K562 (cell line): Measurements from ENCODE around the gene PEBP1. TPM values are rescaled to one million over a fixed set of nuclear protein-coding genes. Genes with fewer than 3 reads are reported as not detected.
A peak's percentile ranks its signal among the peaks of the same experiment; 100 is the strongest.

Experiments used
- CHD4 ChIP-seq: fragments of 200-600 bp; sonication (generic); IDR thresholded peaks from 3 replicates; pipeline ENCODE4 v1.6.1; 2012; ENCODE audit warnings: low read depth, mild to moderate bottlenecking, mixed read lengths, low read length, inconsistent platforms; ENCODE audit not compliant: insufficient read depth, insufficient replicate concordance, poor library complexity, severe bottlenecking
- DPF2 ChIP-seq: fragments of 450-650 bp; IDR thresholded peaks from 2 replicates; pipeline ENCODE4 v1.6.1; 2016
- HNRNPLL ChIP-seq: fragments of 200-400 bp; formaldehyde crosslinking; IDR thresholded peaks from 2 replicates; pipeline ENCODE4 v1.6.1; 2017; ENCODE audit warnings: low read length, low read depth, mild to moderate bottlenecking; ENCODE audit not compliant: poor library complexity, severe bottlenecking
- KLF13 ChIP-seq: fragments of 450-650 bp; IDR thresholded peaks from 2 replicates; pipeline ENCODE4 v1.6.1; 2016; ENCODE audit warnings: missing genetic modification characterization, low read depth, mild to moderate bottlenecking, missing compliant biosample characterization, moderate library complexity, borderline replicate concordance
- MAFF ChIP-seq: IDR thresholded peaks from 2 replicates; pipeline ENCODE4 v1.6.1; 2012; ENCODE audit warnings: low read length, improper control_type of control experiment
- NR2C2 ChIP-seq, 2 experiments: fragments of 200-800 bp in 1 of 2; sonication (Bioruptor generic) in 1 of 2; sonication (generic) in 1 of 2; formaldehyde crosslinking in 1 of 2; IDR thresholded peaks; 2 replicates each; pipeline versions ENCODE4 v1.6.1 to v1.8.0; 2016 to 2022; ENCODE audit warnings: mild to moderate bottlenecking in 1 of 2, missing compliant biosample characterization in 1 of 2, missing genetic modification characterization in 1 of 2, missing genetic modification reagents in 1 of 2
- NRF1 ChIP-seq, 2 experiments: fragments of 450-650 bp; IDR thresholded peaks in 1 of 2; conservative IDR thresholded peaks in 1 of 2; 2 replicates each; pipeline ENCODE4 v1.6.1; 2014; ENCODE audit warnings: mild to moderate bottlenecking in 2 of 2
- PRMT5 ChIP-seq: sonication (generic); formaldehyde crosslinking; IDR thresholded peaks from 2 replicates; pipeline ENCODE4 v1.5.0; 2020; ENCODE audit warnings: missing genetic modification reagents
- TEAD4 ChIP-seq, 2 experiments: sonication (generic) in 1 of 2; formaldehyde crosslinking in 1 of 2; IDR thresholded peaks; 2 replicates each; pipeline versions ENCODE4 v1.6.1 to v1.8.0; 2012 to 2022; ENCODE audit warnings: borderline replicate concordance in 1 of 2, inconsistent platforms in 1 of 2, low read length in 1 of 2, mild to moderate bottlenecking in 1 of 2, missing genetic modification reagents in 1 of 2
- U2AF2 ChIP-seq: fragments of 200-400 bp; formaldehyde crosslinking; optimal IDR thresholded peaks from 2 replicates; pipeline ENCODE3; 2017; ENCODE audit warnings: low read depth, mild to moderate bottlenecking, low read length
- ZNF551 ChIP-seq: fragments of 250-450 bp; sonication (Bioruptor Pico); IDR thresholded peaks from 2 replicates; pipeline ENCODE4 v1.5.0; 2021; ENCODE audit warnings: mild to moderate bottlenecking, moderate library complexity
- polyA plus RNA-seq, 8 experiments: library from polyadenylated mRNA; depleted of rRNA in 4 of 8; stranded (reverse) in 5 of 8; unstranded in 3 of 8; fragments of >200 nt; fragmentation: Nextera tagmentation in 2 of 8; fragmentation: Illumina TruSeq in 1 of 8; extraction: Ambion mirVana in 2 of 8; extraction: Trizol in 1 of 8; gene quantifications; 2 replicates each; pipeline versions ENCODE4 v1.2.1 to v1.2.3, GENCODE V29; 2011 to 2014; ENCODE audit warnings: inconsistent platforms in 1 of 8, missing spikeins in 1 of 8
- total RNA-seq, 7 experiments: library from RNA; depleted of rRNA in 6 of 7; stranded (reverse); fragments of >200 nt in 6 of 7; fragmentation: Illumina TruSeq in 2 of 7; extraction: Trizol in 2 of 7; gene quantifications; 2 replicates each; pipeline versions ENCODE4 v1.2.1 to v1.2.3, GENCODE V29; 2011 to 2021; ENCODE audit warnings: low replicate concordance in 1 of 7
- TF ChIP-seq, protein P1 (sequence below): fragments of 450-650 bp; formaldehyde crosslinking; IDR thresholded peaks from 2 replicates; pipeline ENCODE4 v1.4.0; 2022; ENCODE audit warnings: missing genetic modification characterization
- TF ChIP-seq, protein P2 (sequence below): fragments of 450-650 bp; formaldehyde crosslinking; conservative IDR thresholded peaks from 2 replicates; pipeline ENCODE4 v1.4.0; 2022; ENCODE audit warnings: mild to moderate bottlenecking, missing genetic modification characterization
- TF ChIP-seq, protein P3 (sequence below): fragments of 450-650 bp; formaldehyde crosslinking; IDR thresholded peaks from 2 replicates; pipeline ENCODE4 v1.4.0; 2020; ENCODE audit warnings: mild to moderate bottlenecking
- TF ChIP-seq, protein P4 (sequence below): sonication (generic); formaldehyde crosslinking; IDR thresholded peaks from 2 replicates; pipeline ENCODE4 v1.8.0; 2022; ENCODE audit warnings: mild to moderate bottlenecking, missing genetic modification reagents
- TF ChIP-seq, protein P5 (sequence below), 2 experiments: fragments of 450-650 bp; conservative IDR thresholded peaks; 2 replicates each; pipeline ENCODE4 v1.6.1; 2017; ENCODE audit warnings: mild to moderate bottlenecking in 2 of 2, moderate library complexity in 2 of 2

The PEBP1 gene
- total and polyA plus RNA-seq, 9 of the 15 experiments (the other 6 are each of a cell fraction or from before 2014, with no cell fraction given) = 77.3 to 207 (median 153) TPM

DNA sequence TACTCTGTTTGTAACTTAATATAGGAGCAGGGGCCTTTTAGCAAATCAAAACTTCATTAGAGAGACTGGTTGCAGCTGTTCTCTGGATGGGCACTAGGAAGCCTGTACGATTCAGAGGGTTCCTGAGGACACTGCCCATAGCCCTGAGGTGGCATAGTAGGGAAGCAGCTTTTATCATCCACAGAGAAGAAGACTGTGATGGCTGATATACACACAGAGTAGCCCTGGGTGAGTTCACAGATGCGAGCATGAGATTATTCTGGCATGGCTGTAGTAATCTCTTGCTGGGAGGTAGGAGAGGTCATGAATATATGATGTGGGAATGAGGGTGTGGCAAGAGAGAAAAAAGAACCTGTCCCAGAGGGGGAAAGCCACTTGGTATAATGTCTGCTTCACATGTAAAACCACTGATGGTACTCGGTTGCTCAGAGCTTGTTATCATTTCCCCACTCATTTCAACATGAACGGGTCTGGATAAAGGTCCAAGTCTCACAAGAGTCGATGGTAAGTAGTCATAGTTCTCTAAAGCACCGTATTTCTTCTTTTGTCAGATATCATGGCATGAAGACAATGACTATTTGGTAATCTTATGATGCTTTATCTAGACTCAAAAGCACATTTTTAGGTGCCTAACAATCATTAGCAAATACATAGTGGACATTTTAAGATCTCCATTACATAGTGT, 52.0 kb downstream of the PEBP1 start (continued):
- TF ChIP-seq NR2C2 (CRISPR knock-in tag; IDR thresholded peaks at IDR 0.05) = no peak
- no peak for TF ChIP-seq NR2C2 (tag; IDR thresholded peaks at IDR 0.05)
- no peak for TF ChIP-seq KLF13 (tag)
- TF ChIP-seq, protein P1, sequence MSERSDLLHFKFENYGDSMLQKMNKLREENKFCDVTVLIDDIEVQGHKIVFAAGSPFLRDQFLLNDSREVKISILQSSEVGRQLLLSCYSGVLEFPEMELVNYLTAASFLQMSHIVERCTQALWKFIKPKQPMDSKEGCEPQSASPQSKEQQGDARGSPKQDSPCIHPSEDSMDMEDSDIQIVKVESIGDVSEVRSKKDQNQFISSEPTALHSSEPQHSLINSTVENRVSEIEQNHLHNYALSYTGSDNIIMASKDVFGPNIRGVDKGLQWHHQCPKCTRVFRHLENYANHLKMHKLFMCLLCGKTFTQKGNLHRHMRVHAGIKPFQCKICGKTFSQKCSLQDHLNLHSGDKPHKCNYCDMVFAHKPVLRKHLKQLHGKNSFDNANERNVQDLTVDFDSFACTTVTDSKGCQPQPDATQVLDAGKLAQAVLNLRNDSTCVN (CRISPR knock-in tag) = no peak
- peak; percentile 40; the same call in 1 of the 2 replicates for TF ChIP-seq DPF2
- no peak for TF ChIP-seq HNRNPLL
- TF ChIP-seq, protein P2, sequence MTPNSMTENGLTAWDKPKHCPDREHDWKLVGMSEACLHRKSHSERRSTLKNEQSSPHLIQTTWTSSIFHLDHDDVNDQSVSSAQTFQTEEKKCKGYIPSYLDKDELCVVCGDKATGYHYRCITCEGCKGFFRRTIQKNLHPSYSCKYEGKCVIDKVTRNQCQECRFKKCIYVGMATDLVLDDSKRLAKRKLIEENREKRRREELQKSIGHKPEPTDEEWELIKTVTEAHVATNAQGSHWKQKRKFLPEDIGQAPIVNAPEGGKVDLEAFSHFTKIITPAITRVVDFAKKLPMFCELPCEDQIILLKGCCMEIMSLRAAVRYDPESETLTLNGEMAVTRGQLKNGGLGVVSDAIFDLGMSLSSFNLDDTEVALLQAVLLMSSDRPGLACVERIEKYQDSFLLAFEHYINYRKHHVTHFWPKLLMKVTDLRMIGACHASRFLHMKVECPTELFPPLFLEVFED (CRISPR knock-in tag) = no peak
- TF ChIP-seq, protein P3, sequence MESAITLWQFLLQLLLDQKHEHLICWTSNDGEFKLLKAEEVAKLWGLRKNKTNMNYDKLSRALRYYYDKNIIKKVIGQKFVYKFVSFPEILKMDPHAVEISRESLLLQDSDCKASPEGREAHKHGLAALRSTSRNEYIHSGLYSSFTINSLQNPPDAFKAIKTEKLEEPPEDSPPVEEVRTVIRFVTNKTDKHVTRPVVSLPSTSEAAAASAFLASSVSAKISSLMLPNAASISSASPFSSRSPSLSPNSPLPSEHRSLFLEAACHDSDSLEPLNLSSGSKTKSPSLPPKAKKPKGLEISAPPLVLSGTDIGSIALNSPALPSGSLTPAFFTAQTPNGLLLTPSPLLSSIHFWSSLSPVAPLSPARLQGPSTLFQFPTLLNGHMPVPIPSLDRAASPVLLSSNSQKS (CRISPR knock-in tag) = no peak
- 0 out of 2 replicates have a peak, but pooled peaks have one; percentile 35 for TF ChIP-seq TEAD4 (IDR thresholded peaks at IDR 0.05; ENCODE audit: low read length)
- no peak for TF ChIP-seq TEAD4 (CRISPR knock-in tag; IDR thresholded peaks at IDR 0.05; ENCODE audit: borderline replicate concordance)
- TF ChIP-seq, protein P4, sequence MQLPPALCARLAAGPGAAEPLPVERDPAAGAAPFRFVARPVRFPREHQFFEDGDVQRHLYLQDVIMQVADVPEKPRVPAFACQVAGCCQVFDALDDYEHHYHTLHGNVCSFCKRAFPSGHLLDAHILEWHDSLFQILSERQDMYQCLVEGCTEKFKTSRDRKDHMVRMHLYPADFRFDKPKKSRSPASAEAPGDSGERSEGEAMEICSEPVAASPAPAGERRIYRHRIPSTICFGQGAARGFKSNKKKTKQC = no peak
- no peak for TF ChIP-seq MAFF
- TF ChIP-seq ZNF551 (CRISPR knock-in tag) = no peak
- TF ChIP-seq NRF1 (conservative IDR thresholded peaks at IDR 0.05 in 1 of 2, IDR thresholded peaks at IDR 0.05 in 1 of 2) = no peak
- TF ChIP-seq PRMT5 (CRISPR knock-in tag) = no peak
- TF ChIP-seq U2AF2 = no peak
- TF ChIP-seq, protein P5, sequence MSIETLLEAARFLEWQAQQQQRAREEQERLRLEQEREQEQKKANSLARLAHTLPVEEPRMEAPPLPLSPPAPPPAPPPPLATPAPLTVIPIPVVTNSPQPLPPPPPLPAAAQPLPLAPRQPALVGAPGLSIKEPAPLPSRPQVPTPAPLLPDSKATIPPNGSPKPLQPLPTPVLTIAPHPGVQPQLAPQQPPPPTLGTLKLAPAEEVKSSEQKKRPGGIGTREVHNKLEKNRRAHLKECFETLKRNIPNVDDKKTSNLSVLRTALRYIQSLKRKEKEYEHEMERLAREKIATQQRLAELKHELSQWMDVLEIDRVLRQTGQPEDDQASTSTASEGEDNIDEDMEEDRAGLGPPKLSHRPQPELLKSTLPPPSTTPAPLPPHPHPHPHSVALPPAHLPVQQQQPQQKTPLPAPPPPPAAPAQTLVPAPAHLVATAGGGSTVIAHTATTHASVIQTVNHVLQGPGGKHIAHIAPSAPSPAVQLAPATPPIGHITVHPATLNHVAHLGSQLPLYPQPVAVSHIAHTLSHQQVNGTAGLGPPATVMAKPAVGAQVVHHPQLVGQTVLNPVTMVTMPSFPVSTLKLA (conservative IDR thresholded peaks at IDR 0.05) = no peak
- no peak for TF ChIP-seq CHD4
